LoVo (cell line): ENCODE results near the gene PDE6B.
A peak's percentile ranks its signal among the peaks of the same experiment; 100 is the strongest.
"Not testable (repeated sequence)": the region's sequence is repeated elsewhere in the genome, so short reads cannot be mapped to it uniquely, and the experiment has no call there.

ENCODE experiments used
- DNase-seq: peaks from one replicate; pipeline ENCODE4 v3.0.0-alpha.2; 2016; ENCODE audit warnings: low spot score

Gene PDE6B

GRCh38 chr4:669806-670559 lies 44.6 kb downstream of the PDE6B start:
- not testable (repeated sequence) for DNase-seq

DNA sequence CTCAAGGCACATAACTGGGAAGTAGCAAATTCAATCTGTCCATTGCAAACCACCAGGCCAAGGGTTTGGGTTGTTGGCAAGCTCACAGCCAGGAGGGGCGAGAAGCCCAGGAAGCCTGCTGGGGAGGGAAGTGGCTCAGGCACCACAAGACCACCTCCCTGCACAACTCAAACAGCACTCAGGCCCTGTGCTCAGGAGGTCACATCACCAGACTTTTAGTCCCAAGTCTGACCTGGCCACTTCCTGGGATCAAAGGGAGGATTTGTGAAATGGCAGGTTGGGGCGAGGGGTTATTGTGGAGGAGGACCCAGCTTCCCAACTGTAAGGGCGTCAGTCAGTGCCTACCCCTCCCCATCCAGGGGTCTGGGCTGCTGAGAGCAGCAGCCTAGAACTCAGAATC lies 46.4 kb downstream of the PDE6B start:
- DNase-seq: no peak

DNA sequence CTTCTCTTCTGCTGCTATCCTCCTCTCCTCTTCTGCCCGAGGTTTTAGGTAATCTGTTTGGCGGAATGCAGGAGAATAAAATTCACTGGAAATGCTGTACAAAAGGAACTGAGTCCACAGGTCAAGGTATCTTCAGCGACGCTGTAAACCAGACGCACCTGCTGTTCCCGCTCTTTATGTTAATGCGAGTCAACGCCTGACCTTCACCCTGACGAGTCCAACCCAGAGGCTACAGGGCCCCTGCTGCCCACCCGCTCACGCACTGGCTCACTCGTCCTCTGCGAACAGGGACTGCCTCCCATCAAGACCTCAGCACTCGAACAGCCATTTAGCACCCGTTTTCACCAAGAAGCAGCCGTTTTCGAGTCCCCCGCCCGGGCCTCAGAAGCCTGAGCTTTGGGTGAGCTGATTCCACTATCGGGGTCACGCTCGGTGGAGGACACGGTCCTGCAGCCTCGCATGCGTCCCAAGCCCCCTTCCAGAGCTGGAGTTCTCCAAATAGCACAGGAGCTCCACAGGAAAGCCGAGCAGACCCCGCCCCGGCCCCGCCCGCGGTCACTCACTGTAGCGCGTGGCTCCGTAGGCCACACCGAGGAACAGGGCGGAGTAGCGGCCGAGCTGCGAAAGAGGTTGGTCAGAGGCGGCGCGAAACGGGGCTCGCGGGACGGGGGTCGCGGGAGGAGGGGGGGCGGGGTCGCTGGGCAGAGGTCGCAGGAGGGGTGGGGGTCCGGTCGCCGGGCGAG lies 48.1 kb downstream of the PDE6B start:
- DNase-seq: no peak

DNA sequence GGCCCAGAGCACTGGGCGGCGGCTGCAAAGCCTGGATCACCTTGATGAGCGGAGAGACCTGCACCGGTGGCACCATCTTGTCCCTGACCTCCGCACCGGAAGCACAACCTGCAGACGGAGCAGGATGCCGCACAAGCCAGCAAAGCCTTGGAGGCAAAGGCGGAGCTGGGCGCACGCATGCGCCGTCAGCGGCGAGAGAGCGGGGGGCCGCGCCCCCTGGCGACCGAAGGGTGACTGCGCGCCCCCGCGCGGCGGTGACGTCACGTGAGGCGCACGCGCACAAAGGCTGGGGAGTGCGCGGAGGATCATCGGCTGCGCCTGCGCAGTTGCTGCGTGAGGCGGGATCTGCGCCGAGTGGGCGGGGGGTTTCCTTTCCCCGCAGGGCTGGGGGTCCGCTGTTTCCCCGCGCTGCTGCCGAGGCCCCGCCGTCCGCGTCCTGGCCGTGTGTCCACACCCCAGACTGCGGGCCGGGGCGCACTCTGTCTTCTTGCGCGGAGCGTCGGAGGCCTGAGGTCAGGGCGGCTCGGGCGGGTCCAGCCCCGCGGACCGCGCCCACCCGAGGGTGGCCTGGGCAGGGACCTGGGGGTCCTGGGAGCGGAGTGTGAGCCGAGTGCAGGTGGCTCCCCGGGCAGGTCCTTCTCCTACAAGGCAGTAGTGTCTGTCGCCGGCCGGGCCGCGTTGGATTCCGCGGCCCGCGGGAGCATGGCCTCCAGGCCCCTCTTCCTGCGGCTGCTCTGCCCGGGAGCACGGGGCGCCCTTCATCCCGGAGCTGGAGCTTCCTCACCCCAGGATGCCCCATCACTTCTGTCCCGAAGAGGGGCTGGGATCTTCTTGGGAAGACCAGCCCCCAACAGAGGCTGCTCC lies 49.0 kb downstream of the PDE6B start, which contains the start of the genes ATP5ME and MYL5:
Gene ATP5ME (minus strand): TSS at position 105 of the 864 bp plus-strand sequence. CDS start 29 bp downstream, at position 76.
Gene MYL5 (plus strand): TSS at position 371 of the 864 bp plus-strand sequence. CDS start 3,485 bp downstream, outside the sequence.
- peak; percentile 96 for DNase-seq

DNA sequence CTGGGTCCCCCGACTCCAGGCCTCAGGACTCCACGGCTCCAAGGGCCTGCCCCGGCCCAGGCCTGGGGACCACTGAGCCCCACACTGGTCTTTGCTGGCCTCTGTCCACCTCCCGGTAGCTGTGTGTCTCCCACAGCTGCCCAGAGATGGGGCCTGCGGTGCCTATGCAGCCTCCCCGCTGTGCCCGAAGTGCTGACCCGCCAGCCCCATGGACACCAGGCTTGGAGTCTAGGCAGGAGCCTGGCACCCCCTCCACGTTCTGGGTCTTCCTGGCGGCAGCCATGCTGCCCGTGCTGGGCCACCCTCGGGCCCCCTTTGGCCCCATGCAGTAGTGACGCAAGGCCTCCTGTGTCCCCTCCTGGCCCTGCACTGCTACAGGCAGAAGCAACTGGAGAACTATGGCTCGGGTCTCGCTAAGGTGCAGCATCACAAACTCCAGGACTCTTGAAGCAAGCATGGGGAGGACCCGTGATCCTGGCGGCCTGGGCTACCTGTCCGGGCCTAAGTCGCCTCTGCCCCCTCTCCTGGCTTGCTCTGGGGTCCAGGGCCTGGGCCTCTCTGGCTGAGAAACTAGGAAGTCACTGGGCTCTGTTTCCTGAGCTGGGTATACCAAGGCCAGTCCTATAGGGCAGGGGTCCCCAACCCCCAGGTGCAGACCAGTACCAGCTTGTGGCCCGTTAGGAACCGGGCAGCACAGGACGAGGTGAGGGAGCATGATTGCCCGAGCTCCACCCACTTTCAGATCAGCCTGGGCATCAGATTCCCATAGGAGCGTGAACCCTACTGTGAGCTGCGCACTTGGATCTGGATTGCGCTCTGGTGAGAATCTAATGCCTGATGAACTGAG lies 49.9 kb downstream of the PDE6B start:
- no peak for DNase-seq

GRCh38 chr4:675980-676870 lies 50.9 kb downstream of the PDE6B start:
- no peak for DNase-seq

- no peak for DNase-seq
Measured at GRCh38 chr4:676871-677235, 51.5 kb downstream of the PDE6B start.

DNA sequence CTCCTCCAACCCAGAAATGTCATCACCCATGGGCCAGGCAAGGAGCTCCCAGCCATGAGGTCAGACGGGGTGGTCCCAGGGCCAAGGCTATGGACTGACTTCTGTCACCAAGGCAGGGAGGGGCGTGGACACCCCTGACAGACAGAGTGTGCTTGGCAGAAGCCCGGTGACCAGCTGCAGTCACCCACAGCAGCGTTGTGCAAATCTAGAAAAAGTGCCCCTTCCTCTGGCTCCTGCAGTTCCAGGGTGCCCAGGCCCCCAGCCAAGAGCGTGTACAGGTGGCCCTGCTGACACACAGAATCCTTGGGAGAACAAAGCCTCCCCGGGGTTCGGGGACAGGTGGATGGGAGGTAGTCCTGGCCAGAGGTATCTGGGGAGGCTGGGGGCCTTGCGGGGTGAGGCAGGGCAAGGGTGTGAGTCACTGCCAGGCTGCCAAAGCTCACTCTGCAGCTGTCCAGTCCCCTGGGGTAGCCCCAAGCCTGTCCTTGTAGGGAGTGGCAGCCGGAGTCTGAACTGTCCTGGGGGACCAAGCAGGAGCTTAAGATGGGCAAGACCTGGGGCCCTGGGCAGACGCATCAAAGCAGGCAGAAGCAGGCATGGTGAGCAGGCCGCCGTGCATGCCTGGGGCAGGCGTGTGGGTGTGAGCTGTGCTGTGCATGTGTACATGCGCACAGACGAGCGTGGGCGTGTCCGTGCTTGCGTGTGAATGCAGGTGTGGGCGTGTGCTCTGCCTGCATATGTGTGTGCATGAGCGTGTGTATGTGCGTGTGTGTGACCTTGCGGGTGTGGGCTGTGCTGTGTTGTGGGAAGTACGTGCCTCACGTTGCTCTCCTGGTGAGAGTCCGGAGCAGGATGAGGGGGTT lies 52.3 kb downstream of the PDE6B start:
- no peak for DNase-seq

- DNase-seq: no peak
Measured at GRCh38 chr4:678331-679103, 53.1 kb downstream of the PDE6B start.

DNA sequence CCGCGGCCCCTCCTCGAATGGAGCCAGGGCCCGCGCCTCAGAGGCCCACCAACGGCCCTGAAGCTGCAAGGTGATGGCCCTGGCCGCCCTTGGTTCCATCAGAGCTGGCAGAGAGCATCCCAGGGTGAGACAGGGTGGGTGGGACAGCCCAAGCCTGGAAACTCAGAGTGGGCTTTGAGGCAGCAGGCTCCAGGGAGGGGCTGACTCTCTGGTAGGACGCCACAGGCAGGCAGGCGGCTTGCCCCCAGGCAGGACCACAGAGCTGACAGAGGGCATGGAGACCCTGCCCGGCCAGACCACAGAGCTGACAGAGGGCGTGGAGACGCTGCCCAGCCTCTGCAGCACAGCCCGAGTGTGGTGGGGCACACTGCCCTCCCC lies 53.7 kb downstream of the PDE6B start:
- no peak for DNase-seq

DNA sequence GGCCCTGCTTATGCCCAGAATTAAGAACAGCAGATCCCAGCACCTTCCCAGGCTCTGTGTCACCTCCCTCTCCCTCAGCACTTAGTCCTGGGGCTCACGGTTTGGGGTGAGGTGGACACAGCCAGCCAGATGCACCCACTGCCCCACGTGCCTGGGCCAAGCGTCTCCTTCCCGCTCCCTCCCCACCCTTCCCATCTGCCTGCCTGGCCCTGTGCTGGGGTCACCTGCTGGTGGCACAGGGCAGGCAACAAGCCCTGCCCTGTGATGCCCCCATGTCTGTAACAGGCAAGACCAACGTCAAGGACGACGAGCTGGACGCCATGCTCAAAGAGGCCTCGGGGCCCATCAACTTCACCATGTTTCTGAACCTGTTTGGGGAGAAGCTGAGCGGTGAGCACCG lies 54.3 kb downstream of the PDE6B start:
- no peak for DNase-seq

DNA sequence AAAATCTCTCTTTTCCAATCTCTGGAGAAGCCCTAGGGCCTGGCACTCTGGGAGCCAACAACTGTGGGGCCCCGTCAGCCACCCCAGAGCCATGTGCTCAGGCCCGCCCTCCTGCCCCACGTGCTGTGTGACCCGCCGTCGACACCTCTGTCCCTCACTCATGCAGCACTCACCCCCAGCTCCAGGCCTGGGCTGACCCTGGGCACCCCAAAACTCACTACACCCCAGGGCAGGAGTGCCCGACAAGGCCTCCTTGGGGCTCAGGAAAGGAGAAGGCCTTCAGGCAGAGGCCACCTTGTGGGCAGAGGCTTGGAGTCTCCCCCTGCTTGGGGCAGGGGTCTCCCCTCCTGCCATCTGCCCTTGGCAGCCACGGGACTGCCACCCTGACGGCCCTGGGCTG lies 54.7 kb downstream of the PDE6B start:
- DNase-seq: no peak

GRCh38 chr4:680551-680927 lies 55.2 kb downstream of the PDE6B start:
- no peak for DNase-seq

- no peak for DNase-seq
Measured at GRCh38 chr4:680928-681645, 55.7 kb downstream of the PDE6B start.

DNA sequence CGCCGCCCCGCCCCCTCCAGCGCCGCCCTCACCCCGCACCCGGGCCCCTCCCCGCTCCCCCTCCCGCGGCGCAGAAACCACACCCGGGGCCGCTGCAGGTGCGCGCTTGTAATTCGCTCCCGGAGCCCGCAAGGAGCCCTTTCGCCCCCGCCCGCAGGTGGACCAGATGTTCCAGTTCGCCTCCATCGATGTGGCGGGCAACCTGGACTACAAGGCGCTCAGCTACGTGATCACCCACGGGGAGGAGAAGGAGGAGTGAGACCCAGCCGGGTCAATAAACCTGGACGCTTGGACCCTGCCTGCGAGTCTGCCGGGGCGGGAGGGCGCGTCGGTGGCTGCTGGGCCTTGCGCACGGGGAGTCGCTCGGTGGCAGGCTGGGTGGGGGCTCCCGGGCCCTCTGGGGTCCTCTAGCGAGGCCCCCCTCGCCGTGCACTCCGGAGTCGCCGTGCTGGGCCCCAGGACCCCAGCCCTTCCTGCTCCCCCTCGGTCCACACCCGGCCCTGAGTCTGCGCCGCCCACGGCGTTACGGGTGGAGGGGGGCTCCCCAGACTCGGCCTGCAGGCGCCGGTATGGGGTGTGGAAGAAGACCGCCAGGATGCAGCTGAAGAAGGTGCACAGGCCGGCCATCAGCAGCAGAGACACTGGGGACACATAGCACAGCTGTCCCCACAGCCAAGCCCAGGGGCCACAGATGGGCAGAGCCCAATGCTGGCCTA lies 56.5 kb downstream of the PDE6B start:
- no peak for DNase-seq

DNA sequence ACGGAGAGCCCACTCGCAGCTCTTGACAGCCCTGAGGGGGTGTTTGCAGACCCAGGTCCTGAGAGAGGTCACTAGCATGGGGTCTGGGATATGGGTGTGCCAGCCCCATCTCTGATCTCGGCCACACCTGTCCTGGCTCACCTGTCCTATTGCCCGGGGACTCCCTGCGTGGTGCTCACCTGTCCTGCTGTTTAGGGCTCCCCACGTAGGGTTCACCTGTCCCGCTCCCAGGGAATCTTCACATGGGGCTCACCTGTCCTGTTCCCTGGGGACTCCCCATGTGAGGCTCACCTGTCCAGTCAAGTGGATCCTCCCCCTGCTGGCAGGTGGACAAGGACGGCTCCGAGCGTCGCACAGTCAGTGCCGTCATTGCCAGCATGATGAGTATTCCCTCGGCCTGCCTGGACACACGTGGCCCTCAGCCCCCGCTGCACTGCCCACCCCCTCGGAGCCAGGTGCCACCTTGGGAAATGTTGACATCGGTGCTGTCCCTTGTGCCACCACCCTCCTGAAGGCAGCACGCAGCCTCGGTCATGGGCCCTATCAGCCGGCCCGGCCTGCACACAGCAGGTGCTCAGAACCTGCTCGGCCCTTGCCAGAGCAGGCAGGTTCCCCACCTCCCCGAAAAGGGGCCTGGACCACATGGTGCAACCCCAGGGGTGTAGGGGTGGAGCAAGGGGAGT lies 57.3 kb downstream of the PDE6B start:
- DNase-seq: no peak
